ENCODE data around the gene TTBK2. TPM values are rescaled to one million over a fixed set of nuclear protein-coding genes. Genes with fewer than 3 reads are reported as not detected.
"Not testable (repeated sequence)": the region's sequence is repeated elsewhere in the genome, so short reads cannot be mapped to it uniquely, and the experiment has no call there.

The TTBK2 gene
- total and polyA plus RNA-seq, 3 experiments from 2014 or later, result 9.3 to 11.4 (median 11.1) TPM

DNA sequence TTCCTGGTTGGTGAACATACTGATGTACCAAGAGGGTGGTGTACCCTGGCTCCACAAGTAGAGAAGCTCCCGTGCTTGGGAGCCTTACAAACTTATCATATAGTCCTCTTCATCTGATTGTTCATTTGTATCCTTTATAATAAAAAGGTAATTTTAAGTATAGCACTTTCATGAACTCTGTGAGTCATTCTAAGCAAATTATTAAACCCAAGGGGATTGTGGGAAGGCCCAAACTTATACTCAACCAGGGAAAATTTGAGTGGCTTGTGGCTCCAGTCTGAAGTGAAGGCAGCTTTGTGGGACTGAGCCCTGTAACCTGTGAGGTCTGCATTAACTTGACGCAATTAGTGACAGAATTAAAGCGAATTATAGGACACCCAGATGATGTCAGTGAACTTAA lies 29.0 kb downstream of the TTBK2 start:
- H3K27me3 ChIP-seq (ENCODE audit: insufficient read depth, low read length, poor library complexity, severe bottlenecking), result no peaks in the 10 kb centered on the region
- Mint-ChIP-seq H3K27me3 (no peaks in the 10 kb centered on the region), H3K27ac (no peak overlapping the region), H3K9me3 (peaks cover 4 to 9% (median 7%) of the 10 kb centered on the region in 5 donors), H3K4me3 (no peak overlapping the region), H3K4me1 (peaks cover 5 to 6% (median 6%) of the 10 kb centered on the region in 3 donors), H3K36me3 (peaks cover 3 to 13% (median 4%) of the 10 kb centered on the region in 3 donors)
- CTCF ChIA-PET, result no interaction called here
- no peaks in the 10 kb centered on the region for H3K4me1 ChIP-seq (ENCODE audit: insufficient read depth, low read length)
- POLR2A ChIA-PET, result no interaction called here
- H3K4me3 ChIP-seq (ENCODE audit: low read length), result no peak overlapping the region
- H3K27ac ChIP-seq (ENCODE audit: low read depth, low read length), result no peak overlapping the region
- no peaks in the 10 kb centered on the region for H3K36me3 ChIP-seq (ENCODE audit: insufficient read depth, low read length)
- no peak for DNase-seq
- no peaks in the 10 kb centered on the region for H3K9me3 ChIP-seq (ENCODE audit: low read length)

DNA sequence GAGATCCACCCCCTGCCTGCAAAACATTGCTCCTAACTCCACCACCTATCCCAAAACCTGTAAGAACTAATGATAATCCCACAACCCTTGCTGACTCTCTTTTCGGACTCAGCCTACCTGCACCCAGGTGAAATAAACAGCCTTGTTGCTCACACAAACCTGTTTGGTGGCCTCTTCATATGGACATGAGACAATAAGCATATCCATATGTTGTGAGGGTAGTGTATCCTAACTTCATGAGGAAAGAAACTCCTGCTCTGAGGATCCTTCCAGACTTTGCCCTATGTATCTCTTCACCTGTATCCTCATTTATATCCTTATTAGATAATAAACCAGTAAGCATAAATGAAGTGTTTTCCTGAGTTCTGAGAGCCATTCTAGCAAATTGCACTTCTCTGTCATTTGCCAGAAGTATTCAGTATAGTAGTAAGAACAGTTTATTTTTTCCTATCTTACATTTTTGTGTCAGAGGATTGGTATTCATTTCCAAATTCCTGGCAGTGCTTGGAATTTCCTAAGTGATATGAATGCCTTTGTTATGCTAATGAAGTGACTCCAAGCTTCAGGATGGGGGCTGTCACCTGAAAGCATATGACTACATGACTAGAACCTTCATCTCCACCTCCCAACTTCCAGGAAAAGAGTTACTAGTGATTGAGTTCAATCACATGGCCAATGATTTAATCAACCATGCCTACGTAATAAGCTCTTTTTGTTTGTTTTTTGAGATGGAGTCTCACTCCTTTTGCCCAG lies 30.2 kb downstream of the TTBK2 start:
- H3K36me3 ChIP-seq (ENCODE audit: insufficient read depth, low read length), result no peaks in the 10 kb centered on the region
- H3K27ac ChIP-seq (ENCODE audit: low read depth, low read length), result no peak overlapping the region
- no peaks in the 10 kb centered on the region for H3K9me3 ChIP-seq (ENCODE audit: low read length)
- H3K36me3 Mint-ChIP-seq, result peaks cover 3 to 25% (median 4%) of the 10 kb centered on the region in 3 donors
- H3K4me3 Mint-ChIP-seq, result no peak overlapping the region
- ChIA-PET POLR2A (no interaction called here), CTCF (no interaction called here)
- H3K9me3 Mint-ChIP-seq, result peaks cover 7 to 14% (median 7%) of the 10 kb centered on the region in 5 donors
- no peaks in the 10 kb centered on the region for H3K27me3 ChIP-seq (ENCODE audit: insufficient read depth, low read length, poor library complexity, severe bottlenecking)
- no peak for DNase-seq
- no peak overlapping the region for H3K27ac Mint-ChIP-seq
- peaks cover 3 to 7% (median 6%) of the 10 kb centered on the region in 3 donors for H3K4me1 Mint-ChIP-seq
- H3K27me3 Mint-ChIP-seq, result no peaks in the 10 kb centered on the region
- H3K4me1 ChIP-seq (ENCODE audit: insufficient read depth, low read length), result no peaks in the 10 kb centered on the region
- H3K4me3 ChIP-seq (ENCODE audit: low read length), result no peak overlapping the region

DNA sequence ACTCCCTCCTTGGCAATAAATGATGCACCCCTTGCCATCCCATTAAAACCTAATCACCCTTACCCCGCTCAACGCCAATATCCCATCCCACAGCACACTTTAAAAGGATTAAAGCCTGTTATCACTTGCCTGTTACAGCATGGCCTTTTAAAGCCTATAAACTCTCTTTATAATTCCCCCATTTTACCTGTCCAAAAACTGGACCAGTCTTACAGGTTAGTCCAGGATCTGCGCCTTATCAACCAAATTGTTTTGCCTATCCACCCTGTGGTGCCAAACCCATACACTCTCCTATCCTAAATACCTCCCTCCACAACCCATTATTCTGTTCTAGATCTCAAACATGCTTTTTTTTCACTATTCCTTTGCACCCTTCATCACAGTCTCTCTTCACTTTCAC lies 33.2 kb downstream of the TTBK2 start:
- peaks cover 3 to 32% (median 5%) of the 10 kb centered on the region in 3 donors for H3K36me3 Mint-ChIP-seq

DNA sequence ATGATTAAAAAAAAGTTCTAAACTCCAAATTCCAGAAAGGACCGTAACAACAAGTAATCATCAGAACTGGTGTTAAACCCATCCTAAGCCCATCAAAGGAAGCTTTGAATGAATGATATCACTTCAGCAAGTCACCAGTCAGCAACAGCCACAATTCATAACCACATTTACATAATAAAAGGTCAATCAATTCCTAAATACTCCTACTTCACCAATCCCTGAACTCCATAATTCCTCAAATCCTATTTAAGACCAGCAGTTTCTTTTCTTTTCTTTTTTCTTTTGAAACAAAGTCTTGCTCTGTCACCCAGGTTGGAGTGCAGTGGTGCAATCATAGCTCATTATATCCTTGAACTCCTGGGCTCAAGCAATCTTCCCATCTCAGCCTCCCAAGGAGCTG lies 40.5 kb downstream of the TTBK2 start:
- no peak for DNase-seq
- H3K4me1 ChIP-seq (ENCODE audit: insufficient read depth, low read length), result no peaks in the 10 kb centered on the region
- no peak overlapping the region for H3K27ac ChIP-seq (ENCODE audit: low read depth, low read length)
- POLR2A ChIA-PET, result no interaction called here
- Mint-ChIP-seq H3K4me3 (no peak overlapping the region), H3K27me3 (no peaks in the 10 kb centered on the region), H3K9me3 (peaks cover 0 to 16% (median 4%) of the 10 kb centered on the region in 5 donors), H3K4me1 (peaks cover 8 to 13% (median 12%) of the 10 kb centered on the region in 3 donors), H3K36me3 (peaks cover 11 to 17% (median 15%) of the 10 kb centered on the region in 3 donors), H3K27ac (no peak overlapping the region)
- CTCF ChIA-PET, result no interaction called here
- no peaks in the 10 kb centered on the region for H3K27me3 ChIP-seq (ENCODE audit: insufficient read depth, low read length, poor library complexity, severe bottlenecking)
- H3K4me3 ChIP-seq (ENCODE audit: low read length), result no peak overlapping the region
- no peaks in the 10 kb centered on the region for H3K36me3 ChIP-seq (ENCODE audit: insufficient read depth, low read length)
- H3K9me3 ChIP-seq (ENCODE audit: low read length), result no peaks in the 10 kb centered on the region

More for the DNA sequence above, 33.2 kb downstream of the TTBK2 start:
- H3K27me3 Mint-ChIP-seq; H3K27ac Mint-ChIP-seq; H3K36me3 ChIP-seq (ENCODE audit: insufficient read depth, low read length); H3K9me3 ChIP-seq (ENCODE audit: low read length); H3K27me3 ChIP-seq (ENCODE audit: insufficient read depth, low read length, poor library complexity, severe bottlenecking); H3K4me3 Mint-ChIP-seq; H3K4me1 ChIP-seq (ENCODE audit: insufficient read depth, low read length); H3K4me3 ChIP-seq (ENCODE audit: low read length); POLR2A ChIA-PET; DNase-seq; CTCF ChIA-PET; H3K27ac ChIP-seq (ENCODE audit: low read depth, low read length): not testable (repeated sequence)
- Mint-ChIP-seq H3K4me1 (peaks cover 4 to 12% (median 6%) of the 10 kb centered on the region in 3 donors), H3K9me3 (peaks cover 0 to 16% (median 4%) of the 10 kb centered on the region in 5 donors)

DNA sequence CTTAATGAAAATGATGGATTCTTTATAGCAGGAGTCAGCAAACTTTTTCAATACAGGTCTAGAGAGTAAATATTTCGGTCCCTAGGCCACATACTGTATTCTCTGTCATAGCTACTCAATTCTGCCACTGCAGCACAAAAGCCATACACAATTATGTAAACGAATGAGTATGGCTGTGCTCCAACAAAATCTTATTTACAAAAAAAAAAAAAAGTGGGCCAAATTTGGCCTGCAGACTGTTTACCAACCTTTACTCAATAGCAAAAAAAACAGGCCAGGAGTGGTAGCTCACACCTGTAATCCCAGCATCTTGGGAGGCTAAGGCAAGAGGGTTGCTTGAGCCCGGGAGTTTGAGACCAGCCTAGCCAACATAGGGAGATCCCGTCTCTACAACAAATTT lies 41.1 kb downstream of the TTBK2 start:
- Histone ChIP-seq H3K9me3 (ENCODE audit: low read length) (no peaks in the 10 kb centered on the region), H3K36me3 (ENCODE audit: insufficient read depth, low read length) (no peaks in the 10 kb centered on the region), H3K4me1 (ENCODE audit: insufficient read depth, low read length) (no peaks in the 10 kb centered on the region), H3K27me3 (ENCODE audit: insufficient read depth, low read length, poor library complexity, severe bottlenecking) (no peaks in the 10 kb centered on the region), H3K4me3 (ENCODE audit: low read length) (no peak overlapping the region), H3K27ac (ENCODE audit: low read depth, low read length) (no peak overlapping the region)
- ChIA-PET CTCF (no interaction called here), POLR2A (no interaction called here)
- Mint-ChIP-seq H3K27me3 (no peaks in the 10 kb centered on the region), H3K36me3 (peaks cover 11 to 15% (median 12%) of the 10 kb centered on the region in 3 donors), H3K9me3 (peaks cover 0 to 11% (median 3%) of the 10 kb centered on the region in 5 donors), H3K4me3 (no peak overlapping the region), H3K27ac (no peak overlapping the region), H3K4me1 (peaks cover 8 to 10% (median 9%) of the 10 kb centered on the region in 3 donors)
- DNase-seq, result no peak

DNA sequence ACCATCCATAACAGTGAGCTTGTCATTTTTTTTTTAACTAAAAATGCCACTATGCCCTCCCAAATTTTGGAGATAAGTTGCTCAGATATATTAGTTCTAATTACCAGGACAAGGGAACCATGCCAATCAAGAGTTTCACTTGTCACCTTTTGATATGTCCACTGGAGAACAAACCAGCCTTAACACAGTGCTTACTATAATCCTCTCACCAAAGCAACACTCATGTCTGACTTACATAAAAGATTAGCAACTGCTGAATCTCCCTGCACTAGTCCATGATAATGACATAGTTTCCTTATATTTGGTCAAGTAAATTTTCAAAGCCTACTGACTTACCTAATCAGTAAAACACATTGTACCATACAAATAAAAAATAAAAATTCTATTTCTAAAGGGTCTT lies 44.4 kb downstream of the TTBK2 start:
- H3K36me3 Mint-ChIP-seq, result peaks cover 0 to 21% (median 6%) of the 10 kb centered on the region in 3 donors

DNA sequence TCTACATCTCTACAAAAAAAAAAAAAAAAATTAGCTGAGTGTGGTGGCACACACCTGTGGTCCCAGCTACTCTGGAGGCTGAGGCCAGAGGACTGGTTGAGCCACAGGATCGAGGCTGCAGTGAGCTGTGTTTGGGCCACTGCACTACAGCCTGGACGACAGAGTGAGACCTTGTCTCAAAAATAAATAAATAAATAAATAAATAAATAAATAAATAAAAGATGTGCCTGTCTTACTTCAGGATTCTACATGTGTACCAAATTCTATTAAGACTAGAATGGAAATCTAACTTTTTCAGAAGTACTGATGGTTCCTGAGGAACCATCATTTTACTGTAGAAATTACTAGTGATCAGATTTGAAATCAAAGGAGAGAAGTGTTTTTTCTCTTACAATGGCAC lies 51.9 kb downstream of the TTBK2 start:
- Histone ChIP-seq H3K27ac (ENCODE audit: low read depth, low read length) (no peak overlapping the region), H3K4me1 (ENCODE audit: insufficient read depth, low read length) (no peaks in the 10 kb centered on the region), H3K4me3 (ENCODE audit: low read length) (no peak overlapping the region), H3K27me3 (ENCODE audit: insufficient read depth, low read length, poor library complexity, severe bottlenecking) (no peaks in the 10 kb centered on the region), H3K9me3 (ENCODE audit: low read length) (no peaks in the 10 kb centered on the region), H3K36me3 (ENCODE audit: insufficient read depth, low read length) (no peaks in the 10 kb centered on the region)
- H3K4me3 Mint-ChIP-seq, result no peak overlapping the region
- H3K27ac Mint-ChIP-seq, result no peak overlapping the region
- POLR2A ChIA-PET, result no interaction called here
- CTCF ChIA-PET, result no interaction called here
- no peaks in the 10 kb centered on the region for H3K27me3 Mint-ChIP-seq
- no peaks in the 10 kb centered on the region for H3K9me3 Mint-ChIP-seq
- no peak for DNase-seq
- peaks cover 0 to 2% (median 0%) of the 10 kb centered on the region in 3 donors for H3K4me1 Mint-ChIP-seq
- peaks cover 2 to 43% (median 13%) of the 10 kb centered on the region in 3 donors for H3K36me3 Mint-ChIP-seq

More for the DNA sequence above, 44.4 kb downstream of the TTBK2 start:
- Mint-ChIP-seq H3K27me3 (no peaks in the 10 kb centered on the region), H3K9me3 (no peaks in the 10 kb centered on the region), H3K4me3 (no peak overlapping the region), H3K4me1 (peaks cover 8 to 10% (median 9%) of the 10 kb centered on the region in 3 donors), H3K27ac (no peak overlapping the region)
- ChIA-PET CTCF (no interaction called here), POLR2A (no interaction called here)
- no peaks in the 10 kb centered on the region for H3K9me3 ChIP-seq (ENCODE audit: low read length)
- no peaks in the 10 kb centered on the region for H3K36me3 ChIP-seq (ENCODE audit: insufficient read depth, low read length)
- DNase-seq, result no peak
- no peaks in the 10 kb centered on the region for H3K27me3 ChIP-seq (ENCODE audit: insufficient read depth, low read length, poor library complexity, severe bottlenecking)
- H3K27ac ChIP-seq (ENCODE audit: low read depth, low read length), result no peak overlapping the region
- no peak overlapping the region for H3K4me3 ChIP-seq (ENCODE audit: low read length)
- no peaks in the 10 kb centered on the region for H3K4me1 ChIP-seq (ENCODE audit: insufficient read depth, low read length)

DNA sequence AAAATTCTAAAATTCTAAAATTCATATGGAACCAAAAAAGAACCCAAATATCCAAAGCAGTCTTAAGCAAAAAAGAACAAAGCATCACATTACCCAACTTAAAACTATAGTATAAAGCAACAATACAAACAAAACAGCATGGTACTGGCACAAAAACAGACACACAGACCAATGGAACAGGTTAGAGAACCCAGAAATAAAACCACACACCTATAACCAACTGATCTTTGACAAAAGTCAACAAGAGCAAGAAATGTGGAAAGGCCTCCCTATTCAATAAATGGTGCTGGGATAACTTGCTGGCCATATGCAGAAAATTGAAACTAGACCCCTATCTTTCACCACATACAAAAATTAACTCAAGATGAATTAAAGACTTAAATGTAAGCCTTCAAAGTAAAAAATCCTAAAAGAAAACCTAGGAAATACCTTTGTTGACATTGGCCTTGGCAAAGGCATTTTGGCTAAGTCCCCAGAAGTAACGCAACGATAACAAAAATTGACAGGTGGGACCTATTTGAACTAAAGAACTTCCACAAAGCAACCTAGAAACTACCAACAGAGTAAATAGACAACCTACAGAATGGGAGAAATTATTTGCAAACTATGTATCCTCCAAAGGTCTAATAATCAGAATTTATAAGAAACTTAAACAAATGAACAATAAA lies 56.9 kb downstream of the TTBK2 start:
- H3K27ac ChIP-seq (ENCODE audit: low read depth, low read length), result no peak overlapping the region
- CTCF ChIA-PET, result no interaction called here
- H3K4me3 Mint-ChIP-seq, result no peak overlapping the region
- peaks cover 6 to 12% (median 6%) of the 10 kb centered on the region in 3 donors for H3K4me1 Mint-ChIP-seq
- H3K9me3 Mint-ChIP-seq, result no peaks in the 10 kb centered on the region
- H3K9me3 ChIP-seq (ENCODE audit: low read length), result no peaks in the 10 kb centered on the region
- H3K36me3 ChIP-seq (ENCODE audit: insufficient read depth, low read length), result no peaks in the 10 kb centered on the region
- H3K27me3 Mint-ChIP-seq, result no peaks in the 10 kb centered on the region
- POLR2A ChIA-PET, result no interaction called here
- no peaks in the 10 kb centered on the region for H3K4me1 ChIP-seq (ENCODE audit: insufficient read depth, low read length)
- no peak overlapping the region for H3K4me3 ChIP-seq (ENCODE audit: low read length)
- H3K27me3 ChIP-seq (ENCODE audit: insufficient read depth, low read length, poor library complexity, severe bottlenecking), result no peaks in the 10 kb centered on the region
- peak overlapping the region in 1 of 8 donors; percentile 48 for H3K27ac Mint-ChIP-seq
- no peak for DNase-seq
- peaks cover 20 to 51% (median 27%) of the 10 kb centered on the region in 3 donors for H3K36me3 Mint-ChIP-seq
